ENCODE data around the gene PSMG2. TPM values are rescaled to one million over a fixed set of nuclear protein-coding genes. Genes with fewer than 3 reads are reported as not detected.
A peak's percentile ranks its signal among the peaks of the same experiment; 100 is the strongest.

The PSMG2 gene
- polyA plus RNA-seq, 1 of the 3 experiments (the other 2 are of a cell fraction), result 36.0 TPM

DNA sequence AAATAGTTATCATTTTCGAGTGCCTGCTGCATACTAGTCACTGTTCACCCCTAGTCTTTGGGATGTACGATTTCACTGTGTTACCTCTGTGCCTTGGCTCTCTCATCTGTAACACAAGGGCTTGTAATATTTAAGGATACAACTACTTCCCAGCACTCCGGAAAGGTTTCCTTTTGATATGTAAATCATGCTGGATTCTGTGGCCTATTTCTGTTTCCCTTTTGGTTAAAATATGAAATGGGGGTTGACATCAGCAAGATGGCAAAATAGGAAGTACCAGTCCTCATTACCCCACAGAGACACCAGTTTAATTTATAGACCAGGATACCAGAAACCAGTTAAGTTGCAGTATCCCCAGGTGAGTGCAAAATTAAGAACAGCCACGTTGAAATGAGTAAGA, 23.5 kb downstream of the PSMG2 start:
- CTCF ChIA-PET, result interaction anchor here (0.6 to 7.0 kb wide), 34 partner anchors 8 to 886 kb away, joined by 3 to 175 read pairs (median 4); no protein-coding TSS in a partner anchor

DNA sequence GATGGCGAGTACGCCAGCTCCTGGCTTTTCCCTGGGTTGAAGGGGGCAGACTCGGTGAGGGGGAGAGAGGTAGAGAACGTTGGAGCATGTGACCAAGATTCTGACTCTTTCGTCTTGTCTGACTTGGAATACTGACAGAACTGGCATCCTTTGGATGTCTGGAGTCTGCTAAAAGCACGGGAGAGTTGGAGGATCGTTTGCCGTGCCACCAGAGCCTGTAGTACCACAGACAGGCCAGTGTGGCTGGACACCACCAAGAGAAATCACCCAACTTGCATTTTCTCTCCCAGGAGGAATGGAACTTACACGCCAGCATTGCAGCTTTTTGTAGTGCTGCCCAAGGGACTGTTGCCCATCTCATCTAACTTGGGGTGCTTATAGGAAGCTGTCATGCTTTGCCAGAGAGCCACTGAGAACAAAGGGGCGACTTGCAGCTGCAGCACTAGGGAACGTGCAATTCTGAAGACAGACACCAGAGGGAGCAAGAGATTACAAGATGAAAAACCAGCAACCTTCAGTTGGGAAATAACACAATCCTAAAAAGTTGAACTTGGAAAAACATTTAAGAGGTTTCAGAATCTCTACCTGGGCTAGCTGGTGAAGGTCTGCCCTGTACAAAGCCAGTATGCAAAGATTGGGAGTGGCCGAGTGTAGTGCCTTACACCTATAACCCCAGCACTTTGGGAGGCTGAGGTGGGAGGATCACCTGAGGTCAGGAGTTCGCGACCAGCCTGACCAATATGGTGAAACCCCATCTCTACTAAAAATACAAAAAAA, 24.1 kb downstream of the PSMG2 start:
- H3K9ac ChIP-seq, result no peak overlapping the region
- no peaks in the 10 kb centered on the region for H3K9me2 ChIP-seq
- no peaks in the 10 kb centered on the region for H3K79me2 ChIP-seq (ENCODE audit: insufficient read depth)
- no peak overlapping the region; a peak in 1 of 4 replicates for H3K4me3 ChIP-seq (ENCODE audit: low read depth in 2 of 2, low read length in 1 of 2)
- no peaks in the 10 kb centered on the region for H4K20me1 ChIP-seq (ENCODE audit: insufficient read depth)
- CTCF ChIA-PET, result interaction anchor here (0.6 to 7.0 kb wide), 37 partner anchors 9 to 885 kb away, joined by 3 to 175 read pairs (median 4); no protein-coding TSS in a partner anchor
- TF ChIP-seq SIN3A (IDR thresholded peaks at IDR 0.05; ENCODE audit: borderline replicate concordance, low read depth, low read length) (0 out of 2 replicates have a peak, but pooled peaks have one; percentile 20), RAD21 (IDR thresholded peaks at IDR 0.05; ENCODE audit: low read length) (peak; percentile 89), TCF12 (IDR thresholded peaks at IDR 0.05) (no peak), TEAD4 (IDR thresholded peaks at IDR 0.05; ENCODE audit: borderline replicate concordance, insufficient read depth) (no peak), SMC3 (IDR thresholded peaks at IDR 0.05; ENCODE audit: low read depth, low read length) (peak; percentile 90), CHD2 (IDR thresholded peaks at IDR 0.05; ENCODE audit: low read length, partially characterized antibody) (peak; percentile 14)
- TF ChIP-seq, protein P1, sequence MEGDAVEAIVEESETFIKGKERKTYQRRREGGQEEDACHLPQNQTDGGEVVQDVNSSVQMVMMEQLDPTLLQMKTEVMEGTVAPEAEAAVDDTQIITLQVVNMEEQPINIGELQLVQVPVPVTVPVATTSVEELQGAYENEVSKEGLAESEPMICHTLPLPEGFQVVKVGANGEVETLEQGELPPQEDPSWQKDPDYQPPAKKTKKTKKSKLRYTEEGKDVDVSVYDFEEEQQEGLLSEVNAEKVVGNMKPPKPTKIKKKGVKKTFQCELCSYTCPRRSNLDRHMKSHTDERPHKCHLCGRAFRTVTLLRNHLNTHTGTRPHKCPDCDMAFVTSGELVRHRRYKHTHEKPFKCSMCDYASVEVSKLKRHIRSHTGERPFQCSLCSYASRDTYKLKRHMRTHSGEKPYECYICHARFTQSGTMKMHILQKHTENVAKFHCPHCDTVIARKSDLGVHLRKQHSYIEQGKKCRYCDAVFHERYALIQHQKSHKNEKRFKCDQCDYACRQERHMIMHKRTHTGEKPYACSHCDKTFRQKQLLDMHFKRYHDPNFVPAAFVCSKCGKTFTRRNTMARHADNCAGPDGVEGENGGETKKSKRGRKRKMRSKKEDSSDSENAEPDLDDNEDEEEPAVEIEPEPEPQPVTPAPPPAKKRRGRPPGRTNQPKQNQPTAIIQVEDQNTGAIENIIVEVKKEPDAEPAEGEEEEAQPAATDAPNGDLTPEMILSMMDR (IDR thresholded peaks at IDR 0.05), result peak; percentile 89
- H3K4me2 ChIP-seq, result no peak overlapping the region
- no peaks in the 10 kb centered on the region for H3K9me3 ChIP-seq
- peaks cover 23 to 41% of the 10 kb centered on the region in 2 experiments for H3K36me3 ChIP-seq (replicated peaks in 1 of 2; ENCODE audit: control insufficient read depth in 1 of 2, insufficient read depth in 2 of 2, low read length in 1 of 2)
- no peaks in the 10 kb centered on the region; a peak in 1 of 4 replicates for H3K4me1 ChIP-seq (ENCODE audit: control insufficient read depth in 1 of 2, insufficient read depth in 2 of 2, low read depth in 1 of 2, low read length in 1 of 2)
- H3K27me3 ChIP-seq (ENCODE audit: insufficient read depth), result no peaks in the 10 kb centered on the region
- no peak overlapping the region for H3K27ac ChIP-seq (ENCODE audit: low read depth in 2 of 2, low read length in 1 of 2)
- peaks cover 9% of the 10 kb centered on the region for H3F3A ChIP-seq (replicated peaks; ENCODE audit: insufficient read depth)
- WGBS (ENCODE audit: low lambda C conversion rate), result 68% methylated on average over 13 of the region's 14 CpGs
- H2AFZ ChIP-seq (ENCODE audit: low read depth), result no peak overlapping the region
- peak; percentile 69 for DNase-seq
- POLR2A ChIA-PET, result no interaction called here

More for the DNA sequence above, 23.5 kb downstream of the PSMG2 start:
- no peak overlapping the region for H3K27ac ChIP-seq (ENCODE audit: low read depth in 2 of 2, low read length in 1 of 2)
- WGBS (ENCODE audit: low lambda C conversion rate), result 53% methylated on average over 4 of the region's 4 CpGs
- H3K4me1 ChIP-seq (ENCODE audit: control insufficient read depth in 1 of 2, insufficient read depth in 2 of 2, low read depth in 1 of 2, low read length in 1 of 2), result no peaks in the 10 kb centered on the region; a peak in 1 of 4 replicates
- H3K9ac ChIP-seq, result no peak overlapping the region
- no peak overlapping the region for H2AFZ ChIP-seq (ENCODE audit: low read depth)
- peaks cover 29 to 48% of the 10 kb centered on the region in 2 experiments for H3K36me3 ChIP-seq (replicated peaks in 1 of 2; ENCODE audit: control insufficient read depth in 1 of 2, insufficient read depth in 2 of 2, low read length in 1 of 2)
- H3K27me3 ChIP-seq (ENCODE audit: insufficient read depth), result no peaks in the 10 kb centered on the region
- no peaks in the 10 kb centered on the region for H4K20me1 ChIP-seq (ENCODE audit: insufficient read depth)
- TF ChIP-seq MEF2A (IDR thresholded peaks at IDR 0.05; ENCODE audit: borderline replicate concordance, low read depth), result no peak
- POLR2A ChIA-PET, result no interaction called here
- H3K4me2 ChIP-seq, result no peak overlapping the region
- no peaks in the 10 kb centered on the region for H3K9me2 ChIP-seq
- H3K4me3 ChIP-seq (ENCODE audit: low read depth in 2 of 2, low read length in 1 of 2), result no peak overlapping the region
- H3F3A ChIP-seq (replicated peaks; ENCODE audit: insufficient read depth), result peaks cover 9% of the 10 kb centered on the region
- no peaks in the 10 kb centered on the region for H3K79me2 ChIP-seq (ENCODE audit: insufficient read depth)
- DNase-seq, result no peak
- H3K9me3 ChIP-seq, result no peaks in the 10 kb centered on the region
